MM.1S (cell line): ENCODE measurements around the gene OR1F1.

Experiments used
- DNase-seq: peaks from one replicate; pipeline ENCODE4 v3.0.0-alpha.2; 2015
- H2AFZ ChIP-seq: fragments of 300-600 bp; sonication (generic); 2 replicates; pipeline ENCODE4 v1.6.0; 2016; ENCODE audit warnings: antibody characterized with exemption, low read length
- H3F3A ChIP-seq: fragments of 300-600 bp; sonication (generic); 2 replicates; pipeline ENCODE4 v1.6.1; 2016; ENCODE audit warnings: mild to moderate bottlenecking, antibody characterized with exemption, low read length, moderate library complexity, mixed read lengths; ENCODE audit not compliant: insufficient read depth
- H3K27ac ChIP-seq: fragments of 300-600 bp; sonication (generic); 2 replicates; pipeline ENCODE4 v1.5.1; 2016; ENCODE audit warnings: mild to moderate bottlenecking, low read length
- H3K27me3 ChIP-seq: fragments of 300-600 bp; sonication (generic); replicated peaks from 2 replicates; pipeline ENCODE4 v1.6.0; 2016; ENCODE audit warnings: low read length; ENCODE audit not compliant: insufficient read depth
- H3K36me3 ChIP-seq: fragments of 300-600 bp; sonication (generic); replicated peaks from 2 replicates; pipeline ENCODE4 v1.6.1; 2016; ENCODE audit warnings: mild to moderate bottlenecking, low read length, mixed read lengths; ENCODE audit not compliant: insufficient read depth
- H3K4me1 ChIP-seq: fragments of 300-600 bp; sonication (generic); 2 replicates; pipeline ENCODE4 v1.6.1; 2016; ENCODE audit warnings: low read length, mixed read lengths
- H3K4me2 ChIP-seq: fragments of 300-600 bp; sonication (generic); 2 replicates; pipeline ENCODE4 v1.6.0; 2016; ENCODE audit warnings: low read depth, low read length
- H3K4me3 ChIP-seq: fragments of 300-600 bp; sonication (generic); 2 replicates; pipeline ENCODE4 v1.5.1; 2016; ENCODE audit warnings: low read length, mixed read lengths
- H3K79me2 ChIP-seq: fragments of 300-600 bp; sonication (generic); 2 replicates; pipeline ENCODE4 v1.6.1; 2016; ENCODE audit warnings: mixed run types, low read length, mixed read lengths
- H3K9ac ChIP-seq: fragments of 300-600 bp; sonication (generic); 2 replicates; pipeline ENCODE4 v1.6.1; 2016; ENCODE audit warnings: low read length, mixed read lengths
- H3K9me2 ChIP-seq: fragments of 300-600 bp; sonication (generic); replicated peaks from 2 replicates; pipeline ENCODE4 v1.6.1; 2016; ENCODE audit warnings: mild to moderate bottlenecking, low read length, mixed read lengths; ENCODE audit not compliant: insufficient read depth
- H3K9me3 ChIP-seq: fragments of 300-600 bp; sonication (generic); replicated peaks from 2 replicates; pipeline ENCODE4 v1.6.1; 2016; ENCODE audit warnings: mild to moderate bottlenecking, low read length, mixed read lengths; ENCODE audit not compliant: insufficient read depth
- H4K20me1 ChIP-seq: fragments of 300-600 bp; sonication (generic); 2 replicates; pipeline ENCODE4 v1.6.1; 2016; ENCODE audit warnings: mild to moderate bottlenecking, low read length, moderate library complexity, mixed read lengths; ENCODE audit not compliant: insufficient read depth
- CTCF ChIP-seq: fragments of 300-600 bp; sonication (generic); IDR thresholded peaks from 2 replicates; pipeline ENCODE4 v1.5.1; 2016; ENCODE audit warnings: antibody characterized with exemption, low read length, mixed read lengths
- EZH2 ChIP-seq: fragments of 300-600 bp; sonication (generic); optimal IDR thresholded peaks from 2 replicates; pipeline ENCODE3; 2017; ENCODE audit warnings: low read depth, mild to moderate bottlenecking, antibody characterized with exemption, low read length, mixed read lengths
- EZH2phosphoT487 ChIP-seq: fragments of 300-600 bp; sonication (generic); IDR thresholded peaks from 2 replicates; pipeline ENCODE4 v1.6.1; 2018; ENCODE audit warnings: antibody characterized with exemption, low read length

The OR1F1 gene

GRCh38 chr16:3174618-3175148 is 13.3 kb upstream of the OR1F1 start:
- H2AFZ ChIP-seq: no peak overlapping the region
- no peaks in the 10 kb centered on the region for H4K20me1 ChIP-seq
- H3K4me3 ChIP-seq: peak overlapping the region; percentile 51; the same call in 1 of the 2 replicates
- H3K4me1 ChIP-seq: peaks cover 24% of the 10 kb centered on the region
- H3K36me3 ChIP-seq: no peaks in the 10 kb centered on the region
- no peak for TF ChIP-seq CTCF
- no peak for TF ChIP-seq EZH2
- no peak for TF ChIP-seq EZH2phosphoT487
- H3K9ac ChIP-seq: peak overlapping the region; percentile 57; the same call in 1 of the 2 replicates
- DNase-seq: no peak
- H3K27me3 ChIP-seq: peaks cover 65% of the 10 kb centered on the region
- H3F3A ChIP-seq: peaks cover 37% of the 10 kb centered on the region
- peak overlapping the region; percentile 82 for H3K4me2 ChIP-seq
- no peaks in the 10 kb centered on the region for H3K9me3 ChIP-seq
- no peaks in the 10 kb centered on the region for H3K9me2 ChIP-seq
- H3K27ac ChIP-seq: peak overlapping the region; percentile 78; the same call in 1 of the 2 replicates
- H3K79me2 ChIP-seq: no peaks in the 10 kb centered on the region

GRCh38 chr16:3175157-3176093 is 12.6 kb upstream of the OR1F1 start:
- Histone ChIP-seq H3F3A (peaks cover 37% of the 10 kb centered on the region), H3K36me3 (no peaks in the 10 kb centered on the region), H3K9me2 (no peaks in the 10 kb centered on the region), H4K20me1 (no peaks in the 10 kb centered on the region), H3K9ac (no peak overlapping the region), H2AFZ (no peak overlapping the region), H3K4me1 (peaks cover 24% of the 10 kb centered on the region), H3K9me3 (no peaks in the 10 kb centered on the region), H3K79me2 (no peaks in the 10 kb centered on the region), H3K4me3 (no peak overlapping the region), H3K27me3 (peaks cover 65% of the 10 kb centered on the region), H3K4me2 (no peak overlapping the region), H3K27ac (no peak overlapping the region)
- DNase-seq: no peak
- TF ChIP-seq CTCF (no peak), EZH2 (no peak), EZH2phosphoT487 (no peak)

- Histone ChIP-seq H3F3A (no peaks in the 10 kb centered on the region), H3K4me2 (no peak overlapping the region), H3K4me3 (no peak overlapping the region), H3K27me3 (peaks cover 88% of the 10 kb centered on the region), H2AFZ (no peak overlapping the region), H3K9me2 (no peaks in the 10 kb centered on the region), H3K79me2 (no peaks in the 10 kb centered on the region), H3K36me3 (no peaks in the 10 kb centered on the region), H3K27ac (no peak overlapping the region), H4K20me1 (no peaks in the 10 kb centered on the region), H3K4me1 (no peaks in the 10 kb centered on the region), H3K9me3 (no peaks in the 10 kb centered on the region), H3K9ac (no peak overlapping the region)
- TF ChIP-seq CTCF (no peak), EZH2 (no peak)
- no peak for DNase-seq
Observed at GRCh38 chr16:3179651-3180050, 8.4 kb upstream of the OR1F1 start.
